GM12875 (cell line): ENCODE results near the gene IL13RA1.

ENCODE experiments used
- H3K4me3 ChIP-seq: one replicate; pipeline ENCODE4 v1.5.1; 2011; ENCODE audit warnings: low read depth, low read length, control low read depth
- CTCF ChIP-seq: IDR thresholded peaks from 2 replicates; pipeline ENCODE4 v1.5.1; 2011; ENCODE audit warnings: low read depth, mild to moderate bottlenecking, control low read depth, inconsistent platforms, low read length, moderate library complexity, borderline replicate concordance; ENCODE audit not compliant: insufficient read depth

IL13RA1 gene

DNA sequence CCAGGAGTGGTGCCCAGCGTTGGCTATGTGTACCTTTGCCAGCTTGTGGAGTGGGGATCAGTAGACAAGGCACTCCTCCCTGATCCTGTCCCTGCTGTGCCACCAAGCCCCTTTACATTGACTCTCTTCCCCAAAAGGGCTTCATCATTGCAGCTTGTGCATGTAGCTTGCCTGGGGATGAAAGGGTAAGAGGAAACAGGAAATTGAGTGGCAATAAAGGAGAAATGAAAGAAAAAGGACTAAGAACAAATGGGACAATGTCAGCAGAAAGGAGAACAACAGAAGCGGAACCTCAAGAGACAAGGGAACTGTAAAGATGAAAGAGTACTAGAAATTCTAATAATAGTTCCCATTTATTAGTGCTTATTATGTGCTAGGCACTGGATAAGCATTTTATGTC lies 8.7 kb upstream of the IL13RA1 start:
- TF ChIP-seq CTCF: no peak
- no peak overlapping the region for H3K4me3 ChIP-seq

DNA sequence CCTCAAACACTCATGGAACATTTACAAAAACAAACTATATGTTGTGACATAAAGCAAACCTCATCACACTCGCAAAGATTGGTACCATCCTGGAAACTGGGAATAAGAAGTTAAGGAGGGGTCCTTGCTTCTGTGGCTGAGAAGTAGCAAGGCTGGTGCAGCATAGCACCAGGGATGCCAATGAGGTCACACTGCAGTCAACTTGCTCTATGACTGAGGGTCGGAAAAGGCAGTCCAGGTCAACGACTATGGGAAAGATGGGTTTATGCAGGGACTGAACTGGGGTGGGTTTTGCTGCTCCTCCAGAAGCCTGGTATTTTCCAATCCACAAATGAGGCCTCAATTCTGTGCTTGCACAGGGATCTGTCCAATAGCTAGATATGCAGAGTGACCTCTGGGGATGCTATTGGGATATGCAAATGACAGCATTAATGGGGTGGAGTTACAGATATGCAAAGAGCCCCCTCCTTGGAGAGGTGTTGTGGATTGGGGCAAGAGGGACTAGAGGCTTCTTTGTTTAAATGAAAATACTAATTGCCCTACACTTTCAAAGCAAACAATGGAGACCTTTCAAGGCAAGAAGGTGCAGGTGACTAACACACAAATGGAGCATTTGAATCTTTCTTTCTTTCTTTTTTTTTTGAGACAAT lies 7.2 kb upstream of the IL13RA1 start:
- no peak for TF ChIP-seq CTCF
- H3K4me3 ChIP-seq: no peak overlapping the region

DNA sequence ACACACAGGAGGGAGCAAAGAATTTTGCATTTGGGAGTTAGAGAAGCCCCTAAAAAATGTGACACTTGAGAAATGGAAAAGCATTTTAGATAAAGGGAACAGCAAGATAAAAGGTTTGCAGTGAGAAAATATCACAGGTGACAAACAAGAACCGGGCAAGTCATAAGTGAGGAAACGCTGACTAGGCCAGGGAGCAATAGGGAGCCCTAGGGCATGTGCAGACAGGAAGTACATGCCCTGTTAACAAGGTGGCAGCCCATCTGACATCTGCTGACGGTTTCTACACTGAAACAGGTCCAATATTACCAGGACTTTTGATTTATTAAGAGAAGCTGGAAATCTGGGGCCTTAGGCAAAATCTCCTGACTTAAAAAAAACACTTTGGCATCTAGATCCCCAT lies 4.0 kb upstream of the IL13RA1 start:
- no peak overlapping the region for H3K4me3 ChIP-seq
- no peak for TF ChIP-seq CTCF

DNA sequence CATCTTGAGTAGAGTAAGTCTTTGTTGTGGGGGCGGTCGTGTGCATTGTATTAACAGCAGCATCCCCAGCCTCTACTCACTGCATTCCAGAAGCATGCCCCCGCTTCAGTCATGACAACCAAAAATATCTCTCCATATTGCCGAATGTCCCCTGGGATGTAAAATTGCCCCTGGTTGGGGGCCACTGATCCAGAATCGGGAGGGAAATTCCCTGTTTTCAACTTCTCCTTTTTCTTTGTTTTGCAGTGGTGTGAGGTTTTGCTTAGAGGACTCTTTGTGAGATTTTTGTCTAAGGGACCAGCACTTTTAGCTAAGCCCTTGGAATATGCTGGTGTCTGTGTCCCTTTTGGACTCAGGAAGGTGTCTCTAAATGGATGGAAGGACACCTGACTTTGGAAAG lies 3.0 kb upstream of the IL13RA1 start:
- TF ChIP-seq CTCF: no peak
- no peak overlapping the region for H3K4me3 ChIP-seq

GRCh38 chrX:118724775-118725174 lies 2.6 kb upstream of the IL13RA1 start:
- H3K4me3 ChIP-seq: no peak overlapping the region
- no peak for TF ChIP-seq CTCF

DNA sequence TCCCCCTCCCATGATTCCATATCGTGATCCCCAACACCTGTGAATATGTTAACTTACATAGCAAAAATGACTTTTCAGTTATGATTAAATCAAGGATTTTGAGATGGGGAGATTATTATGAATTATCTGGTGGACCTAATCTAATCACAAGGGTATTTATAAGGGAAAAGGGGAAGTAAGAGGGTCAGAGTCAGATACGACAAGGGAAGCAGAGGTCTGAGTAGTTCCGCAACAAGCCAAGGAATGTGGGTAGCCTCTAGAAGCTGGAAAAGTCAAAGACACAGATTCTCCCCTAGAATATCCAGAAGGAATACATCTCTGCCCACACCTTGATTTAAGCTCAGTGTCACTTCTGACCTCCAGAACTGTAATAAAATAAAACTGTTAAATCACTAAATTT lies 1.0 kb upstream of the IL13RA1 start:
- no peak overlapping the region for H3K4me3 ChIP-seq
- TF ChIP-seq CTCF: no peak

DNA sequence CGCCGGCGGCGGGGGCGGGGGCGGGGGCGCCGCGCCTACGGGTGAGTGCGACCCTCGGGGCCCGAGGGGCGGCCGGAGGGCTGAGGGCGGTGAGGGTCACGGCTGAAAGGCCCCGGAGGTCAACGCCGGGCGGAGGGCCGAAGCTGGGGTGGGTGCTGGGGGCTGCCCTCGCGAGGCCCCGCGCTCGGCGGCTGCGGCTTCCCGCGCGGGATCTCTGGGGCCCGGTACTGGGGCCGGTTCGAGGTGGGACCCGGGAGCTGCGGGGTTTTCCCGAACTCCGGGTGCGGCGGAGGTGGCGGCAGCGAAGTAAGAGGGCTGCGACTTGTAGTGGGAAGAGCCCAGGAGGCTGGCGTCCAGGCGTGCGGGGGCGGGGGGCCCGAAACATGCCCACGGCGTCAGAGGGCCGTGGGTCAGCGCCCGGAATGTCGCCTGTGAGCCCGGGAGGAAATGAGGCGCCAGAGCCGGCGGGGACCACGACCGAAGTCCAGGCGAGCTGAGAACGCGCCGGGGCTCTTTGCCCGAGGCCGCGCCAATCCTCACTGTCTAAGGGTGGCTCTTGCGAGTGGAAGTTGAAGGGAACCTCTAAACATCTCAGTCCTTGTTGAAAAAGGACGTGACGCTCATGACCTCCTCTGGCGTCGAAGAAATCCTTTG lies 407 bp downstream of the IL13RA1 start:
- peak overlapping the region; percentile 53 for H3K4me3 ChIP-seq
- TF ChIP-seq CTCF: no peak
